Lung (tissue), 12 donors: Measurements from ENCODE around the gene KCNT1. TPM values are rescaled to one million over a fixed set of nuclear protein-coding genes. Genes with fewer than 3 reads are reported as not detected.

Source experiments
- ATAC-seq: fragments of 200-7000 bp; cut with Tn5 transposase; one replicate; pipeline ENCODE4 v1.9.1; 2020; ENCODE audit warnings: moderate number of reproducible peaks; ENCODE audit not compliant: insufficient read depth, low FRiP score
- DNase-seq, 3 donors: peaks; one replicate each; pipeline ENCODE4 v3.0.0-alpha.2; 2013 to 2017
- H3K27ac ChIP-seq, 2 donors: one replicate each; pipeline ENCODE4 v1.5.1; 2013; ENCODE audit warnings: mild to moderate bottlenecking in 2 of 2, moderate library complexity in 2 of 2, control low read depth in 1 of 2, inconsistent platforms in 1 of 2, low read depth in 1 of 2, low read length in 1 of 2
- H3K27me3 ChIP-seq, 3 donors: one replicate each; pipeline ENCODE4 v1.5.1; 2013; ENCODE audit warnings: low read length in 2 of 3; ENCODE audit not compliant: control insufficient read depth in 3 of 3, insufficient read depth in 3 of 3
- H3K36me3 ChIP-seq, 4 donors: one replicate each; pipeline ENCODE4 v1.5.1; 2013; ENCODE audit warnings: low read length in 4 of 4, mild to moderate bottlenecking in 1 of 4, moderate library complexity in 1 of 4; ENCODE audit not compliant: control insufficient read depth in 4 of 4, insufficient read depth in 4 of 4
- H3K4me1 ChIP-seq, 5 donors: one replicate each; pipeline ENCODE4 v1.5.1; 2013; ENCODE audit warnings: low read length in 5 of 5, mild to moderate bottlenecking in 2 of 5, moderate library complexity in 1 of 5; ENCODE audit not compliant: control insufficient read depth in 5 of 5, insufficient read depth in 5 of 5
- H3K4me3 ChIP-seq: one replicate; pipeline ENCODE4 v1.5.1; 2013; ENCODE audit warnings: mild to moderate bottlenecking, control low read depth, moderate library complexity
- H3K9ac ChIP-seq, 2 donors: one replicate each; pipeline ENCODE4 v1.5.1; 2013; ENCODE audit warnings: low read length in 2 of 2, control low read depth in 1 of 2; ENCODE audit not compliant: insufficient read depth in 1 of 2
- H3K9me3 ChIP-seq, 4 donors: one replicate each; pipeline ENCODE4 v1.5.1; 2013; ENCODE audit warnings: low read length in 3 of 4, mild to moderate bottlenecking in 1 of 4, moderate library complexity in 1 of 4; ENCODE audit not compliant: control insufficient read depth in 4 of 4, insufficient read depth in 3 of 4
- CTCF ChIP-seq: IDR thresholded peaks from 2 replicates; pipeline ENCODE4 v1.5.1; 2012; ENCODE audit warnings: mild to moderate bottlenecking; ENCODE audit errors: control extremely low read depth, extremely low read depth
- WGBS, 2 donors: extraction: QIAGEN DNeasy Blood & Tissue Kit; methylation state at CpG; one replicate each; pipeline ENCODE4 v1.1.7; 2013; 5-methylcytosine and 5-hydroxymethylcytosine counted together
- polyA plus RNA-seq, 2 donors: library from polyadenylated mRNA; stranded (reverse); fragments of 200-250 nt; gene quantifications; one replicate each; pipeline ENCODE4 v1.2.1, GENCODE V29; 2013
- total RNA-seq, 2 donors: library from RNA; depleted of rRNA in 1 of 2; stranded (reverse); fragments of >200 nt in 1 of 2; gene quantifications; one replicate each; pipeline ENCODE4 v1.2.1, GENCODE V29; 2014 to 2021
- donor health status: control.
- donor health status: control.
- donor health status: Bipolar disorder and iron deficiency.
- donor health status: healthy.
- donor health status: DM: yes; HTN: yes; CAD: no.

Gene KCNT1
- total and polyA plus RNA-seq, 4 donors = 0.06 to 0.28 (median 0.11) TPM

- DNase-seq (no peak), ATAC-seq (no peak)
- H3K4me3 ChIP-seq = no peak overlapping the region
- no peak for TF ChIP-seq CTCF
- no peaks in the 10 kb centered on the region for H3K9me3 ChIP-seq
- WGBS, 2 donors = 92% methylated on average over 14 of the region's 14 CpGs
- H3K9ac ChIP-seq = no peak overlapping the region
- no peaks in the 10 kb centered on the region for H3K27me3 ChIP-seq
- no peak overlapping the region for H3K27ac ChIP-seq
- peaks cover 18 to 62% (median 48%) of the 10 kb centered on the region in 4 donors for H3K36me3 ChIP-seq
- no peaks in the 10 kb centered on the region for H3K4me1 ChIP-seq
These were observed 111.8 kb downstream of the KCNT1 start for GRCh38 chr9:135813671-135814290.

GRCh38 chr9:135814421-135815095 lies 112.6 kb downstream of the KCNT1 start:
- H3K9me3 ChIP-seq = no peaks in the 10 kb centered on the region
- no peak for ATAC-seq
- no peaks in the 10 kb centered on the region for H3K27me3 ChIP-seq
- H3K27ac ChIP-seq = no peak overlapping the region
- DNase-seq = no peak
- H3K4me1 ChIP-seq = no peaks in the 10 kb centered on the region
- WGBS, 2 donors = 95 to 96% methylated on average over 12 of the region's 12 CpGs
- H3K36me3 ChIP-seq = peaks cover 18 to 66% (median 47%) of the 10 kb centered on the region in 4 donors
- H3K4me3 ChIP-seq = no peak overlapping the region
- H3K9ac ChIP-seq = no peak overlapping the region
- TF ChIP-seq CTCF = no peak

GRCh38 chr9:135815413-135815812 lies 113.4 kb downstream of the KCNT1 start:
- H3K9me3 ChIP-seq = no peaks in the 10 kb centered on the region
- H3K9ac ChIP-seq = no peak overlapping the region
- H3K27me3 ChIP-seq = no peaks in the 10 kb centered on the region
- 94 to 98% methylated on average over 4 of the region's 4 CpGs for WGBS, 2 donors
- H3K36me3 ChIP-seq = peaks cover 14 to 68% (median 44%) of the 10 kb centered on the region in 4 donors
- TF ChIP-seq CTCF = no peak
- H3K27ac ChIP-seq = no peak overlapping the region
- H3K4me3 ChIP-seq = no peak overlapping the region
- no peaks in the 10 kb centered on the region for H3K4me1 ChIP-seq
- ATAC-seq (no peak), DNase-seq (no peak)
